22Rv1 (cell line): Measurements from ENCODE around the gene TMC7.

Experiments used
- ZFX ChIP-seq: fragments of 450-650 bp; IDR thresholded peaks from 2 replicates; pipeline ENCODE4 v1.6.1; 2017; ENCODE audit warnings: antibody characterized with exemption, borderline replicate concordance
- TF ChIP-seq, protein P1 (sequence below): fragments of 450-650 bp; IDR thresholded peaks from 2 replicates; pipeline ENCODE4 v1.5.1; 2017; ENCODE audit warnings: mild to moderate bottlenecking

DNA sequence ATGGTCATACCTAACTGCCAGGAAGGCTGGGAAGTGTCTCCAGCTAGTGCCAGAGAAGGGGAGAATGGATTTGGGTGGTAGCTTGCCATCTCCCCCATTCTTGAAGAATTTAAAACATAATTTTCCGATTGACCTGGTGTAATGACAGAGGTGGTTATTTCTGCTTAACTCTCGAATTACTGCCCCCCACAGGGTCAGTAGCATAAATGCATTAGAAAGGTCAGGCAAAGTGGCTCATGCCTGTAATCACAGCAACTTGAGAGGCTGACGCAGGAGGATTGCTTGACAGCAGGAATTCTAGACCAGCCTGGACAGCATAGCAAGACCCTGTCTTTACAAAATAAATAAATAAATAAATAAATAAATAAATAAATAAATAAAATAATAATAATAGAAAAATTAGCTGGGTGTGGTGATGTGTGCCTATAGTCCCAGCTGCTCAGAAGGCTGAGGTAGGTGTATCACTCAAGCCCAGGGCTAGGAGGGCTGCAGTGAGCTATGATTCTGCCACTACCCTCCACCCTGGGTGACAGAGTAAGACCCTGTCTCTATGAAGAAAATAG lies 27.5 kb downstream of the TMC7 start:
- TF ChIP-seq, protein P1, sequence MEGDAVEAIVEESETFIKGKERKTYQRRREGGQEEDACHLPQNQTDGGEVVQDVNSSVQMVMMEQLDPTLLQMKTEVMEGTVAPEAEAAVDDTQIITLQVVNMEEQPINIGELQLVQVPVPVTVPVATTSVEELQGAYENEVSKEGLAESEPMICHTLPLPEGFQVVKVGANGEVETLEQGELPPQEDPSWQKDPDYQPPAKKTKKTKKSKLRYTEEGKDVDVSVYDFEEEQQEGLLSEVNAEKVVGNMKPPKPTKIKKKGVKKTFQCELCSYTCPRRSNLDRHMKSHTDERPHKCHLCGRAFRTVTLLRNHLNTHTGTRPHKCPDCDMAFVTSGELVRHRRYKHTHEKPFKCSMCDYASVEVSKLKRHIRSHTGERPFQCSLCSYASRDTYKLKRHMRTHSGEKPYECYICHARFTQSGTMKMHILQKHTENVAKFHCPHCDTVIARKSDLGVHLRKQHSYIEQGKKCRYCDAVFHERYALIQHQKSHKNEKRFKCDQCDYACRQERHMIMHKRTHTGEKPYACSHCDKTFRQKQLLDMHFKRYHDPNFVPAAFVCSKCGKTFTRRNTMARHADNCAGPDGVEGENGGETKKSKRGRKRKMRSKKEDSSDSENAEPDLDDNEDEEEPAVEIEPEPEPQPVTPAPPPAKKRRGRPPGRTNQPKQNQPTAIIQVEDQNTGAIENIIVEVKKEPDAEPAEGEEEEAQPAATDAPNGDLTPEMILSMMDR = peak; percentile 7; the same call in 1 of the 2 replicates
- TF ChIP-seq ZFX = no peak
